GM12864 (cell line): ENCODE measurements around the gene CCDC87.

ENCODE experiments used
- DNase-seq: peaks from one replicate; pipeline ENCODE4 v3.0.0-alpha.2; 2011; ENCODE audit warnings: low read depth
- H3K4me3 ChIP-seq: 2 replicates; pipeline ENCODE4 v1.5.1; 2011; ENCODE audit warnings: mild to moderate bottlenecking, low read depth, low read length, control low read depth
- TF ChIP-seq, protein P1 (sequence below): IDR thresholded peaks from 2 replicates; pipeline ENCODE4 v1.5.1; 2011; ENCODE audit warnings: low read depth, mild to moderate bottlenecking, moderate library complexity, low read length, control low read depth, inconsistent platforms; ENCODE audit errors: missing control alignments

Gene CCDC87

DNA sequence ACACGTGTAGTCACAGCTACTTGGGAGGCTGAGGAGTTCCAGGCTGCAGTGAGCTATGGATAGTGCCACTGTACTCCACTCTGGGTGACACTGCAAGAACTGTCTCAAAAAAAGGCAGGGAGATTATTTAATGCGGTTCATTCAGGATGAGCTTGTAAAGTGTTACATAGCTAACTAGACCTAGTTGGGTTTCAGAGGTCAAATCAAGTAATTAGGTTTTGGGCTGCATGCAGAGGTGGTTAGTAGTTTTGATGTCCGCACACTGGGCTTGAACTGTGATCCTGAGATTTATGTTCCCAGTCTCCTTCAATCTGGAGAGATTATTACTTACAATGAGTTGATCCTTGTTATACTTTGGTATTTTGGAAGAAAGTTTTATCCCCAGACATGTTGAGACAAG, 43.5 kb upstream of the CCDC87 start:
- TF ChIP-seq, protein P1, sequence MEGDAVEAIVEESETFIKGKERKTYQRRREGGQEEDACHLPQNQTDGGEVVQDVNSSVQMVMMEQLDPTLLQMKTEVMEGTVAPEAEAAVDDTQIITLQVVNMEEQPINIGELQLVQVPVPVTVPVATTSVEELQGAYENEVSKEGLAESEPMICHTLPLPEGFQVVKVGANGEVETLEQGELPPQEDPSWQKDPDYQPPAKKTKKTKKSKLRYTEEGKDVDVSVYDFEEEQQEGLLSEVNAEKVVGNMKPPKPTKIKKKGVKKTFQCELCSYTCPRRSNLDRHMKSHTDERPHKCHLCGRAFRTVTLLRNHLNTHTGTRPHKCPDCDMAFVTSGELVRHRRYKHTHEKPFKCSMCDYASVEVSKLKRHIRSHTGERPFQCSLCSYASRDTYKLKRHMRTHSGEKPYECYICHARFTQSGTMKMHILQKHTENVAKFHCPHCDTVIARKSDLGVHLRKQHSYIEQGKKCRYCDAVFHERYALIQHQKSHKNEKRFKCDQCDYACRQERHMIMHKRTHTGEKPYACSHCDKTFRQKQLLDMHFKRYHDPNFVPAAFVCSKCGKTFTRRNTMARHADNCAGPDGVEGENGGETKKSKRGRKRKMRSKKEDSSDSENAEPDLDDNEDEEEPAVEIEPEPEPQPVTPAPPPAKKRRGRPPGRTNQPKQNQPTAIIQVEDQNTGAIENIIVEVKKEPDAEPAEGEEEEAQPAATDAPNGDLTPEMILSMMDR, result no peak
- no peak overlapping the region for H3K4me3 ChIP-seq
- no peak for DNase-seq

DNA sequence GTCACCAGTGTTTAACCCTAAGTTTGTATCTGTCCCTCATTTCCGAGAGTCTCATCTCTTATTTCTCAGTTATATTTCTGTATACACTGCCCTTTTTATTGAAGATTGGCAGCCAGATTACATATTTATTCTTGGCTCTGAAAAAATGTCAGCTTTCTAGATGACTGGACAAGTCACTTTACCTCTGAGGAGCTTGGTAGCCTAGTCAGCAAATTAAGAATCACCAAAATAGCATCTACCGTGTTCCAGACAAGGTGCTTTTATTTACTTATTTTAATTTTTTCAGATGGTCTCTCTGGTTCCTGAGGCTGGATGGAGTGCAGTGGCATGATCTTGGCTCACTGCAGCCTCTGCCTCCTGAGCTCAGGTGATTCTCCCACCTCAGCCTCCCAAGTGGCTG, 40.1 kb upstream of the CCDC87 start:
- no peak overlapping the region for H3K4me3 ChIP-seq
- no peak for DNase-seq
- TF ChIP-seq, protein P1, result no peak

DNA sequence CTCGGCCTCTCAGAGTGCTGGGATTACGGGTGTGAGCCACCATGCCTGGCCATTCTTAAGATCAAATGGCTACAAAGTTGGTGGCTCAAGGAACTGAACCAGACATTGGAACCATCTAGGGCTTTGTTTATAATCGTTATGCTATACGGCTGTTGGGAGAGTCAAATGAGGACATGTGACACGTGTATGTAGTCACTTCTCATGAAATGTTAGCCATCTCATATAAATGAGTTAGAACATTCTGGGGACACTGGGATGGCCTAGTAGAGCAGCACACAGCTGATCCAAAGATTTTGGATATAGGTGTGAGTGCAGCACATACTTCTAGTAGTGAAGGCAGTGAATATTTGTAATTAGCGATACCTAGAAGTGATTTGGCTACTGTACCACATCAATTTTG, 39.0 kb upstream of the CCDC87 start:
- no peak overlapping the region for H3K4me3 ChIP-seq
- TF ChIP-seq, protein P1, result no peak
- DNase-seq, result no peak

DNA sequence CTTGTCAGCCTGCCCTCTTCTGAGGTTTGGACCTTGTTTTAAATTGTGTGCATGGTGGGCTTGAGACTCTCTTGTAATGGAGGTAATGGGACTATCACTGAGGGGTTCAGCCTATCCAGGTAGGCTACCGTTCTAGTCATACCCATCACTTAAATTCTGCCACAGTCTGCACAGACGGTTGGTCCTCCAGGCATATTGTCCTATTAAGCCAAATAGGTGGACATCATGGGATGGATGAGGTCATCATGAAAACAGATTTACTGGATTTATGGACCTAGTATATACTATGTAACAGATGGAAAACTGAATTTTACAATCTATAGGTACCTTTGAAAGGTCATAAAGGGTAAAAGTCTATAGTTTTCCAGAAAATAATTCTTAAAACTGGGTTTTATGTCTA, 36.5 kb upstream of the CCDC87 start:
- TF ChIP-seq, protein P1, result no peak
- DNase-seq, result no peak
- no peak overlapping the region for H3K4me3 ChIP-seq

DNA sequence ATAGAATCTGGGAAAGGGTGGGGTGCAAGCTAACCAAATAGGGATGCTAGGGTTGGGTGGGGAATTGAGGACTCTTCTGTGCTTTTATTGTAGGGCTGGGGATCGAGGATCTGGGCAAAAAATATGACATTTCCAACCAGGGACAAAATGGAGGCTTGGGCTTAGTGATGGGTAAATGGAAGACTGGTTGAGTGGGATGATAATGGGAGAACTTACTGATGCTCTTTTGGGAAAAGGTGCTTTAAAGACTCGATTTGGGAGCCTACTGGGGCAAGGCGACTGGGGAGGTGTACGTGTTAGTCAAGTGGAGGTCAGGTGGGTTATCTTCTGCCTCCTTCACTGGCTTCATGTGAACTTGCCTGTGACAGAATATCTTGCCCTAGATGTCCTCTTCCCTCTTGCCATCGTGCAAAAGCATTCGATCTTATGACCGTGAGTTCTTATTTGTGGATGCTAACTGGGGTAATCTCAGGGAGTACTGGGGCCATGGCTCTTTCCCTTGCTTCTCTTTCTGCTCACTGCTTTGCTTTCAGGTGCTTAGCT, 35.3 kb upstream of the CCDC87 start:
- no peak overlapping the region for H3K4me3 ChIP-seq
- TF ChIP-seq, protein P1, result no peak
- DNase-seq, result no peak

DNA sequence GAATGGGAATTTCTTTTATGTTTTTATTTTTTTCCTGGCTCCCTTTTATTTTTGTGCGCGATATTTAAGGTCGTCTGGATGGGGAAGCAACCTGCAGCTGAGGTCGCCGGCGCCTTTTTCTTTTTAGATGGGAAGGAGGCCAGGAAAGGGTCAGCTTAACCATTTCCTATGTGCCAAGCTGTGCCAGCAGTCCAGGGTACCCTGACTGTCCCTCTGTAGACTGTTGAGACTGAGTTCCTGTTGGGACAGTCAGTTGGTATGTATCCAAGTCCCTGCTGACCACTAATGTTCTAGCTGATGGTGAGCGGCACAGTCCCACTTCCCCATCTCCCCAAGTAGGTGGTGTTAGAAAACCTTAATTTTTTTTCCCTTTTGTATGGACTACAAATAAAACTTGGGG, 34.1 kb upstream of the CCDC87 start:
- TF ChIP-seq, protein P1, result no peak
- no peak overlapping the region for H3K4me3 ChIP-seq
- DNase-seq, result no peak

DNA sequence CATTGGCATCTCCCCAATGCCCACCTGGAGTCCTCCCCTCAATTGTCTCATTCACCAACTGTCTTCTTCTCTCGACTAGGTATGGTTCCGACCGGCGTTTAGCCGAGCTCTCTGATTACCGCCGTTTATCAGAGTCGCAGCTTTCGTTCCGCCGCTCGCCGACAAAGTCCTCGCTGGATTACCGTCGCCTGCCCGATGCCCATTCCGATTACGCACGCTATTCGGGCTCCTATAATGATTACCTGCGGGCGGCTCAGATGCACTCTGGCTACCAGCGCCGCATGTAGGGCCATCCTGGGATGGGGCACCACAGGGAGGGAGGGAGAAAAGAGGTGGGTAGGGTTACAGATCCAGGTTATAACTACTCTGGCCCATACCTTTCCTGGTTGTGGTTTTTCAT, 33.5 kb upstream of the CCDC87 start:
- TF ChIP-seq, protein P1, result no peak
- H3K4me3 ChIP-seq, result no peak overlapping the region
- no peak for DNase-seq
